ENCODE data around the gene TSPAN5. TPM values are rescaled to one million over a fixed set of nuclear protein-coding genes. Genes with fewer than 3 reads are reported as not detected.

Gene TSPAN5
- total and polyA plus RNA-seq, 9 of the 15 experiments (the other 6 are each of a cell fraction or from before 2014, with no cell fraction given), result 0.58 to 6.6 (median 0.73) TPM

GRCh38 chr4:98473046-98473445, 185.4 kb downstream of the TSPAN5 start (continued):
- TF ChIP-seq MYBL2 (IDR thresholded peaks at IDR 0.05; ENCODE audit: low read depth) (no peak), MYBL2 (CRISPR knock-in tag; IDR thresholded peaks at IDR 0.05; ENCODE audit: borderline replicate concordance) (no peak), ADNP (tag; IDR thresholded peaks at IDR 0.05) (no peak), ZNF444 (CRISPR knock-in tag; IDR thresholded peaks at IDR 0.05) (no peak), SETDB1 (IDR thresholded peaks at IDR 0.05; ENCODE audit: low read length) (no peak), HDAC8 (tag; IDR thresholded peaks at IDR 0.05) (no peak), C11orf30 (IDR thresholded peaks at IDR 0.05; ENCODE audit: low read depth) (peak; percentile 73), POLR3G (IDR thresholded peaks at IDR 0.05; ENCODE audit: extremely low read depth, insufficient read length, insufficient replicate concordance) (no peak), ZNF316 (IDR thresholded peaks at IDR 0.05) (peak; percentile 85), MAFF (IDR thresholded peaks at IDR 0.05; ENCODE audit: low read length) (peak; percentile 55)

GRCh38 chr4:98470831-98471230, 187.6 kb downstream of the TSPAN5 start:
- ChIA-PET CTCF (ENCODE audit: low intra/inter-chr PET ratio) (no interaction called here), POLR2A (no interaction called here)
- peak; percentile 21; the same call in 1 of the 3 replicates for ATAC-seq
- no peaks in the 10 kb centered on the region for H4K20me1 ChIP-seq (replicated peaks; ENCODE audit: control insufficient read depth, insufficient read depth, low read length)
- no peak for FAIRE-seq
- H3K27me3 ChIP-seq (ENCODE audit: control insufficient read depth in 2 of 2, insufficient read depth in 2 of 2, low read length in 2 of 2), result no peaks in the 10 kb centered on the region
- no peak overlapping the region for H3K4me3 ChIP-seq
- H3K4me1 ChIP-seq (replicated peaks in 1 of 2; ENCODE audit: control insufficient read depth in 2 of 2, insufficient read depth in 2 of 2, low read length in 2 of 2), result no peaks in the 10 kb centered on the region; a peak in 3 of 5 replicates
- intact Hi-C loops (cut with micrococcal nuclease) (no loop called here), in situ Hi-C loops (cut with MboI) (loop anchor here (25.0 kb wide), 1 partner anchor 941 kb away; no protein-coding TSS in a partner anchor)
- H3K9ac ChIP-seq (ENCODE audit: insufficient read depth in 1 of 2, low read depth in 2 of 2, low read length in 2 of 2), result no peak overlapping the region
- 10% methylated on average over 7 of the region's 7 CpGs for WGBS (ENCODE audit: insufficient coverage, low coverage, missing lambda C conversion rate)
- BruUV-seq (replicated peaks), result no TSS peak
- no peaks in the 10 kb centered on the region for H3K36me3 ChIP-seq (ENCODE audit: control insufficient read depth, insufficient read depth, low read length)
- H3K9me1 ChIP-seq (ENCODE audit: control insufficient read depth, insufficient read depth, low read length), result no peaks in the 10 kb centered on the region
- H3K27ac ChIP-seq (ENCODE audit: extremely low read depth, low read depth, low read length), result no peak overlapping the region
- peak overlapping the region; percentile 22 for H3K4me2 ChIP-seq (ENCODE audit: insufficient read depth, low read length)
- DNase-seq (ENCODE audit: extremely low read depth in 1 of 4, low spot score in 3 of 4), result peak in 2 of 4 experiments; percentile 19 to 32
- H3K9me3 ChIP-seq (replicated peaks; ENCODE audit: control insufficient read depth, insufficient read depth, low read depth, low read length), result no peaks in the 10 kb centered on the region
- no peaks in the 10 kb centered on the region for H3K79me2 ChIP-seq (ENCODE audit: control insufficient read depth, insufficient read depth, low read length)
- peak overlapping the region; percentile 78 for H2AFZ ChIP-seq (ENCODE audit: low read depth, low read length)
- TF ChIP-seq HES1 (IDR thresholded peaks at IDR 0.05; ENCODE audit: low read depth) (no peak), MCM7 (IDR thresholded peaks at IDR 0.05) (no peak), ETV5 (CRISPR knock-in tag; IDR thresholded peaks at IDR 0.05; ENCODE audit: low read depth) (peak; percentile 24; the same call in 1 of the 2 replicates), GABPB1 (CRISPR knock-in tag; IDR thresholded peaks at IDR 0.05) (peak; percentile 73), CTBP1 (IDR thresholded peaks at IDR 0.05; ENCODE audit: borderline replicate concordance) (0 out of 2 replicates have a peak, but pooled peaks have one; percentile 12), ZNF507 (tag; conservative IDR thresholded peaks at IDR 0.05) (no peak), ZKSCAN8 (CRISPR knock-in tag; IDR thresholded peaks at IDR 0.05) (peak; percentile 44; the same call in 1 of the 2 replicates), ARNT (IDR thresholded peaks at IDR 0.05) (no peak), TBL1XR1 (IDR thresholded peaks at IDR 0.05; ENCODE audit: low read length in 2 of 2) (no peak)
- TF ChIP-seq, protein P1, sequence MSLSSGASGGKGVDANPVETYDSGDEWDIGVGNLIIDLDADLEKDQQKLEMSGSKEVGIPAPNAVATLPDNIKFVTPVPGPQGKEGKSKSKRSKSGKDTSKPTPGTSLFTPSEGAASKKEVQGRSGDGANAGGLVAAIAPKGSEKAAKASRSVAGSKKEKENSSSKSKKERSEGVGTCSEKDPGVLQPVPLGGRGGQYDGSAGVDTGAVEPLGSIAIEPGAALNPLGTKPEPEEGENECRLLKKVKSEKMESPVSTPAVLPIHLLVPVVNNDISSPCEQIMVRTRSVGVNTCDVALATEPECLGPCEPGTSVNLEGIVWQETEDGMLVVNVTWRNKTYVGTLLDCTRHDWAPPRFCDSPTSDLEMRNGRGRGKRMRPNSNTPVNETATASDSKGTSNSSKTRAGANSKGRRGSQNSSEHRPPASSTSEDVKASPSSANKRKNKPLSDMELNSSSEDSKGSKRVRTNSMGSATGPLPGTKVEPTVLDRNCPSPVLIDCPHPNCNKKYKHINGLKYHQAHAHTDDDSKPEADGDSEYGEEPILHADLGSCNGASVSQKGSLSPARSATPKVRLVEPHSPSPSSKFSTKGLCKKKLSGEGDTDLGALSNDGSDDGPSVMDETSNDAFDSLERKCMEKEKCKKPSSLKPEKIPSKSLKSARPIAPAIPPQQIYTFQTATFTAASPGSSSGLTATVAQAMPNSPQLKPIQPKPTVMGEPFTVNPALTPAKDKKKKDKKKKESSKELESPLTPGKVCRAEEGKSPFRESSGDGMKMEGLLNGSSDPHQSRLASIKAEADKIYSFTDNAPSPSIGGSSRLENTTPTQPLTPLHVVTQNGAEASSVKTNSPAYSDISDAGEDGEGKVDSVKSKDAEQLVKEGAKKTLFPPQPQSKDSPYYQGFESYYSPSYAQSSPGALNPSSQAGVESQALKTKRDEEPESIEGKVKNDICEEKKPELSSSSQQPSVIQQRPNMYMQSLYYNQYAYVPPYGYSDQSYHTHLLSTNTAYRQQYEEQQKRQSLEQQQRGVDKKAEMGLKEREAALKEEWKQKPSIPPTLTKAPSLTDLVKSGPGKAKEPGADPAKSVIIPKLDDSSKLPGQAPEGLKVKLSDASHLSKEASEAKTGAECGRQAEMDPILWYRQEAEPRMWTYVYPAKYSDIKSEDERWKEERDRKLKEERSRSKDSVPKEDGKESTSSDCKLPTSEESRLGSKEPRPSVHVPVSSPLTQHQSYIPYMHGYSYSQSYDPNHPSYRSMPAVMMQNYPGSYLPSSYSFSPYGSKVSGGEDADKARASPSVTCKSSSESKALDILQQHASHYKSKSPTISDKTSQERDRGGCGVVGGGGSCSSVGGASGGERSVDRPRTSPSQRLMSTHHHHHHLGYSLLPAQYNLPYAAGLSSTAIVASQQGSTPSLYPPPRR (CRISPR knock-in tag; IDR thresholded peaks at IDR 0.05; ENCODE audit: borderline replicate concordance), result no peak

Measured in K562 (cell line).